Measurements from ENCODE around the gene COL4A2. TPM values are rescaled to one million over a fixed set of nuclear protein-coding genes. Genes with fewer than 3 reads are reported as not detected.
"Not testable (repeated sequence)": the region's sequence is repeated elsewhere in the genome, so short reads cannot be mapped to it uniquely, and the experiment has no call there.

The COL4A2 gene
- total RNA-seq, 4 donors from 2014 or later: 97.6 to 193 (median 131) TPM

DNA sequence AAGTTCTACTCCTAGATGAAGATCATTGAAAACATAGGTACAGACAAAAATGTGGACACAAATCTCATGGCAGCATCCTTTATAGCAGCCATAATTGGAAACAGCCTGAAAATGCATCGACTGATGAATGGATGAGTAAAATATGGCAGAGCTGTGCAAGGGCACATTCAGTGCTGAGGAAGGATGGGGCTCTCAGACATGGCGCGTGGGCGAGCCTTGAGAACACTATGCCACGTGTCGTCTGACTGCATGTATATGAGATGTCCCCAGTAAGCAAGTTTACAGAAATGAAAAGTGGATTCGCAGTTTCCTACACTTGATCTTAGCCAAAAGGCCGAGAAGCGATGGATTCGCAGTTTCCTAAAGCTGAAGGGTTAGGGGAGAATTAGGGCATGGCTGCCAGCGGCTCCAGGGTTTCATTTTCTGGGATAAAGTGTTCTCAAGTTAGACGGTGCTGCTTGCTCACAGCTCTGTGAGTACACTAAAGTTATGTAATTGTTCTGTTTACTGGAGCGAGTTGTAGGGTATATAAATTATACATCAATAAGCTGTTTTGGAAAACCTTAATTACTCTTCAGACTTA, 176.4 kb downstream of the COL4A2 start:
- no peaks in the 10 kb centered on the region for H3K9me3 ChIP-seq
- DNase-seq: no peak
- no peak overlapping the region for H3K27ac ChIP-seq
- H3K36me3 ChIP-seq: peaks cover 24 to 48% of the 10 kb centered on the region in 2 donors
- no peaks in the 10 kb centered on the region for H3K27me3 ChIP-seq
- WGBS, 2 donors: 93% methylated on average over 13 of the region's 13 CpGs
- intact Hi-C loops (cut with DNase I): no loop called here
- H3K4me1 ChIP-seq: no peaks in the 10 kb centered on the region
- H3K4me3 ChIP-seq (replicated peaks in 1 of 3): no peak overlapping the region
- no peak for TF ChIP-seq POLR2A (IDR thresholded peaks at IDR 0.05)
- TF ChIP-seq, protein P1, sequence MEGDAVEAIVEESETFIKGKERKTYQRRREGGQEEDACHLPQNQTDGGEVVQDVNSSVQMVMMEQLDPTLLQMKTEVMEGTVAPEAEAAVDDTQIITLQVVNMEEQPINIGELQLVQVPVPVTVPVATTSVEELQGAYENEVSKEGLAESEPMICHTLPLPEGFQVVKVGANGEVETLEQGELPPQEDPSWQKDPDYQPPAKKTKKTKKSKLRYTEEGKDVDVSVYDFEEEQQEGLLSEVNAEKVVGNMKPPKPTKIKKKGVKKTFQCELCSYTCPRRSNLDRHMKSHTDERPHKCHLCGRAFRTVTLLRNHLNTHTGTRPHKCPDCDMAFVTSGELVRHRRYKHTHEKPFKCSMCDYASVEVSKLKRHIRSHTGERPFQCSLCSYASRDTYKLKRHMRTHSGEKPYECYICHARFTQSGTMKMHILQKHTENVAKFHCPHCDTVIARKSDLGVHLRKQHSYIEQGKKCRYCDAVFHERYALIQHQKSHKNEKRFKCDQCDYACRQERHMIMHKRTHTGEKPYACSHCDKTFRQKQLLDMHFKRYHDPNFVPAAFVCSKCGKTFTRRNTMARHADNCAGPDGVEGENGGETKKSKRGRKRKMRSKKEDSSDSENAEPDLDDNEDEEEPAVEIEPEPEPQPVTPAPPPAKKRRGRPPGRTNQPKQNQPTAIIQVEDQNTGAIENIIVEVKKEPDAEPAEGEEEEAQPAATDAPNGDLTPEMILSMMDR (IDR thresholded peaks at IDR 0.05): no peak

DNA sequence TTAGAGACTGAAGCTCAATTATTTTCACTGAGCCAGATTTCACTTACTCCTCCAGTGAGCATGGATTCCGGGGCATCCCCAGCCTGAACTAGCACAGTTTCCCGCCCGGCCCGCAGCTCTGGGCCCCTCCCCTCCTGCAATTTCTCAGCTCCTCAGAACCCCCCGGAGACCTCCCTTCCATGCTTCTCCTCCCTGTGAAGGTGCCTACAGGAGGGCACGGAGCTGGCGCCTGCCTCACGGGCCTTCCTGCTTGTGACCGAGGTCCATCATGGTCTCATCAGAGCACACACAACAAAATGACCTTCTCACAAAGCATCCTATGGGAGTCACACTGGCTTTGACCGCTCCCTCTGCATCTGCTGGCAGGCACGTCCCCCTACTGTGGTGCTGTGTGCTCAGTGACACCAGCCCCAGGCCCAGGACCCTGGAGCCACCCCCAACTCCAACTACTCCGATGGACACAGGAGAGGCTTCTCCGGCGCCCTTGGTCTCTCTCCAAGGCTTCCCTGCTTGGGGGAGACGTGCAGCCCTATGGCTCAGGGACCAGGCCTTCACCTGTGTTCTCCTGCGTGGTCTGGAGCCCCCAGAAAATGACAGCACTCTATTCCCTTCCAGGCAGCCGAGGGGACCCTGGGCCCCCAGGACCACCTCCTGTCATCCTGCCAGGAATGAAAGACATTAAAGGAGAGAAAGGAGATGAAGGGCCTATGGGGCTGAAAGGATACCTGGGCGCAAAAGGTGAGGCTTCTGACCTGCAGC, 177.4 kb downstream of the COL4A2 start:
- Histone ChIP-seq H3K27ac (no peak overlapping the region), H3K9me3 (no peaks in the 10 kb centered on the region), H3K27me3 (no peaks in the 10 kb centered on the region), H3K4me3 (replicated peaks in 1 of 3) (no peak overlapping the region), H3K36me3 (peaks cover 25 to 51% of the 10 kb centered on the region in 2 donors), H3K4me1 (no peaks in the 10 kb centered on the region)
- 90 to 92% methylated on average over 14 to 16 of the region's 18 CpGs for WGBS, 2 donors
- TF ChIP-seq, protein P1 (IDR thresholded peaks at IDR 0.05): no peak
- TF ChIP-seq POLR2A (IDR thresholded peaks at IDR 0.05): no peak
- intact Hi-C loops (cut with DNase I): no loop called here
- DNase-seq: no peak

DNA sequence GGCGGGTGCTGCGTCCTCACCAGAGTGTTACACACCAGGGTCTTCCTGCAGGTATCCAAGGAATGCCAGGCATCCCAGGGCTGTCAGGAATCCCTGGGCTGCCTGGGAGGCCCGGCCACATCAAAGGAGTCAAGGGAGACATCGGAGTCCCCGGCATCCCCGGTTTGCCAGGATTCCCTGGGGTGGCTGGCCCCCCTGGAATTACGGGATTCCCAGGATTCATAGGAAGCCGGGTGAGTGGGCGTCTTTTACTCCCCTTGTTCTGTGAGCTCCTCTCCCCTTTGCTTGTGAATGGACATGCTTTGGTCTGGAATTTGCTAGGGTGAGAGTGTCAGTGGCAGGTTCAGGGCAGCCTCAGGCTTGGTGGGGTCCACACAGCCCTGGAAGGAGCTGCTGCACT, 178.5 kb downstream of the COL4A2 start:
- Histone ChIP-seq H3K27ac (no peak overlapping the region), H3K36me3 (peaks cover 29 to 54% of the 10 kb centered on the region in 2 donors), H3K27me3 (no peaks in the 10 kb centered on the region), H3K9me3 (no peaks in the 10 kb centered on the region), H3K4me1 (no peaks in the 10 kb centered on the region), H3K4me3 (replicated peaks in 1 of 3) (no peak overlapping the region)
- no peak for DNase-seq
- intact Hi-C loops (cut with DNase I): no loop called here
- 79 to 80% methylated on average over 7 to 9 of the region's 9 CpGs for WGBS, 2 donors
- TF ChIP-seq, protein P1 (IDR thresholded peaks at IDR 0.05): no peak
- TF ChIP-seq POLR2A (IDR thresholded peaks at IDR 0.05): no peak

DNA sequence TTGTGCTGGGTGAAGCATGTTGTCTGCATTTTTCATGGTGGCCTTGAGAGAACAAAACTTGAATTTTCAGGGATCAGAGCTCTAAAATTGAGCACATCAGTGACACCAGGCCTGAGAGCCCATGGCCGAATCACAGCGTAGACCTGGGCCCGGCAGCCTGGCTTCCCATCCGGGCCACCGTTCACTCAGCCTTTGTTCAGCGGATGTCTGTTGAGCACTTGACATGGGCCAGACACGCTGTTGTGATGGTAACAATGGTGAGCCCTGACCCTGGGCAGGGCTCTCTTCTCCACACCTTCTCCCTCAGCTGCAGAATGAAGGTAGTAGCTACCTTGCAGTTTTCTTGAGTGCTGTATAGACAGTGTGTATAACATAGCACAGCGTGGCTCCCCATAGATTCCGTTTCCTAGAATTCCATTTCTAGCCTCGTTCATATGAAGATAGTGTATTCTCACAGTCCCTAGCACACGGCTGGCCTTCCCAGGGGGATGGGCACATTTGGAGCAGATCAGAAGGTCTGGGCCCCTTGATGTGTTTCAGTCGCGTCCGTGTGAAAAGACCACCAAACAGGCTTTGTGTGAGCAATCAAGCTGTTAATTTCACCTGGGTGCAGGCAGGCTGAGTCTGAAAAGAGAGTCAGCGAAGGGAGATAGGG, 179.1 kb downstream of the COL4A2 start:
- no peaks in the 10 kb centered on the region for H3K9me3 ChIP-seq
- intact Hi-C loops (cut with DNase I): no loop called here
- no peak for TF ChIP-seq POLR2A (IDR thresholded peaks at IDR 0.05)
- TF ChIP-seq, protein P1 (IDR thresholded peaks at IDR 0.05): no peak
- no peak for DNase-seq
- H3K4me3 ChIP-seq (replicated peaks in 1 of 3): no peak overlapping the region
- no peaks in the 10 kb centered on the region for H3K4me1 ChIP-seq
- WGBS, 2 donors: 91 to 93% methylated on average over 15 of the region's 15 CpGs
- peaks cover 30 to 58% of the 10 kb centered on the region in 2 donors for H3K36me3 ChIP-seq
- H3K27me3 ChIP-seq: no peaks in the 10 kb centered on the region
- H3K27ac ChIP-seq: no peak overlapping the region

DNA sequence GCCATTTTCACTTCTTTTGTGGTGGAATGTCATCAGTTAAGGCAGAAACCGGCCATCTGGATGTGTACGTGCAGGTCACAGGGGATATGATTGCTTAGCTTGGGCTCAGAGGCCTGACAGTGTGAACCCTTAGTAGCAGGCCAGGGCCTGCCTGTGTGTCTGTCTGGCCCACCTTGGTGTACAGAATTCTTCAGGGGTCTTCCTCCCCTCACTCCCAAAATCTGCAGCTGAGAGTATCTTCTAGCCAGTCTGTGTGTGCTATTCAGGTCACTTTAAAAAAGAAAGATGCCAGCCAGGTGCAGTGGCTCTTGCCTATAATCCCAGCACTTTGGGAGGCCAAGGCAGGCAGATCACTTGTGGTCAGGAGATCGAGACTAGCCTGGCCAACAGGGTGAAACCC, 179.8 kb downstream of the COL4A2 start:
- intact Hi-C loops (cut with DNase I); H3K4me3 ChIP-seq (replicated peaks in 1 of 3); H3K27me3 ChIP-seq; H3K4me1 ChIP-seq; DNase-seq; H3K27ac ChIP-seq; H3K9me3 ChIP-seq: not testable (repeated sequence)
- WGBS, 2 donors: 77 to 90% methylated on average over 3 of the region's 3 CpGs
- peaks cover 37 to 64% of the 10 kb centered on the region in 2 donors for H3K36me3 ChIP-seq
